Regular cardiac myocyte (primary cell): Measurements from ENCODE around the gene ORAI1. TPM values are rescaled to one million over a fixed set of nuclear protein-coding genes. Genes with fewer than 3 reads are reported as not detected.

ENCODE experiments used
- total RNA-seq: library from RNA; depleted of rRNA; stranded (reverse); fragments of >200 nt; gene quantifications from 2 replicates; pipeline ENCODE4 v1.2.3, GENCODE V29; 2014

ORAI1 gene
- 4.8 and 9.0 TPM in 2 replicates for total RNA-seq

DNA sequence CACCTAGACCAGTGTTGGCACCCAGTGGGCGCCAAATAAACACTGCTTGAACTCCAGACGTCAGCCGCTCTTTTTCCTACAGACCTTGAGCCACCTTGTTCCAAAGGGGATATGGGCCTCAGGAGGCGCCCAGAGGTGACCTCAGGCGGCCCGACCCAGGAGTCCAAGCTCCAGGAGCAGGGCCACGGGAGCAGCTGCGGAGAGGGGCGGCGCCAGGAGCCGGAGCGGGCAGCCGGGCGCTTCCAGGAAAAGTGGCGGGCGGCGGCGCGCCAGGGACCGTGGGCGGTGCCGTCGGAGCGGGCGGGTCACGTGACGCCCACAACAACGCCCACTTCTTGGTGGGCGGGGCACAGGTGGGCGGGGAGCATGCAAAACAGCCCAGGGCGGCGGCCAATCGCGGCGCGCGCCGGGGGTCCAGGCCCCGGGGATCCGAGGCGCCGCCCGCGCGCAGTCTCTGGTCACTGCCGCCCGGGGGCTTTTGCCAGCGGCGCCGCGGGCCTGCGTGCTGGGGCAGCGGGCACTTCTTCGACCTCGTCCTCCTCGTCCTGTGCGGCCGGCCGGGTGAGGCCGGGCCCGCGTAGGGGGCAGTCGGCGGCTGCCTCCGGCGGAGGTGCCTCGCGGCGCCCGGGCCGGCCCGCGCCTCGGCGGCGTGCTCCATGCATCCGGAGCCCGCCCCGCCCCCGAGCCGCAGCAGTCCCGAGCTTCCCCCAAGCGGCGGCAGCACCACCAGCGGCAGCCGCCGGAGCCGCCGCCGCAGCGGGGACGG lies at the start of gene ORAI1:
ORAI1 (plus strand) TSS at position 444 of the 766 bp plus-strand sequence.

DNA sequence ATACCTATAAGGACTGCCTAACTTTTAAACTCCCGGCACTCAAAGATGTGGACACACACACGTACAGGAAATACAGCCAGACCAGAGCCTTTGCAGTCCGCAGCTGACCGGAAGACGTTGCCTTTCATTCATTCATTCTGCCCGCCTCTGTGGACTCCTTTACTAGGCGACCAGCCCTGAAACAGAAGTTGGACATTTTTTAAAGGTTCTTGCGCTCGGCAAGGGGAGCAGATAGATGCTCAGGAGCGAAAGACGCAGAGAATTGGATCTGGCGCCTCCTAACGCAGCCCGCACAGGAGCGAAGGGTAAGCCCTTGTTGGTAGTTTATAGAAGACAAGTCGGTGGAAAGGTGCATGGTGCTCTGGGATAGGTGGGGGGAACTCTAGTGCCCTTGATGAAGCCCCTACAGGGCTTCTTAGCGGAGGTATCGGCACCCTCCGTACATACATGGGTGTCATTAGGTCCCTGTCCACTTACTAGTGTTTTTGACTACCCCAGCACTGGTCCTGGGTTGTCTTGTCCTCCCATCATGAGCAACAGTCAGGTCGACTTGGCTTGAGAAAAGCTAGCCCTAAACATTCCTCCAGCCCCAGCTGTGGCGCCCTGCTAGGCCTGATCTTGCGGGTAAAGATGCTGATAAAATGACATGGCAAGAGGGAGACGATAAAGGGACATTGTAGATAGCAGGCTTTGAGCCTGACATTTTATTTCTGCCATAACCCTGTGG lies 45.2 kb upstream of the ORAI1 start, which contains the start of gene KDM2B:
KDM2B (minus strand) TSS at position 65 of the 727 bp plus-strand sequence. CDS start 112 bp downstream, outside the sequence.

DNA sequence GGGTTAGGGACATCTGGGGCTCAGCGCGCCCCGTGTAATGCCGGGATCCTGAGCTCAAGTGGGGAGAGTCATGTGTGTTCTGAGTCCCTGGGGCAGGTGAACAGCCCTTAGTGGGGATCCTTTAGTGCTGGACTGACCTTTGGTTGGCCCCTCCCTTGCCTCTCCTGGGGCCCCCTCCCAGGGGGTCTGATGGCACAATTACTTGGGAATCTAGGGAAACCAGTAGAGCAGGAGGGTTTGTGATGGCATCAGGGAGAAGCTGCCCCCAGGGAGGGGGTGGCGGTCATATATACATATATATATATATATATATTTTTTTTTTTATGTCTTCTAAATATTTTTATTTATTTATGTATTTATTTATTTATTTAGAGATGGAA lies 43.2 kb downstream of the ORAI1 start, which contains the start of gene MORN3:
MORN3 (minus strand) TSS at position 134 of the 380 bp plus-strand sequence. CDS start 171 bp downstream, outside the sequence.

Other genes with a start within 250 kb of the ORAI1 start
- 38.3 and 57.9 TPM in 2 replicates for gene RNF34, start 226.4 kb upstream of the ORAI1 start, total RNA-seq
- gene KDM2B, start 45.5 kb upstream of the ORAI1 start, total RNA-seq: 23.6 and 23.7 TPM in 2 replicates
- gene MORN3, start 43.1 kb downstream of the ORAI1 start, total RNA-seq: 0.56 and 0.58 TPM in 2 replicates
- gene TMEM120B, start 86.2 kb downstream of the ORAI1 start, total RNA-seq: 10.7 and 12.8 TPM in 2 replicates
- gene RHOF, start 167.2 kb downstream of the ORAI1 start, total RNA-seq: 3.1 and 3.6 TPM in 2 replicates
- 1.1 and 1.7 TPM in 2 replicates for gene SETD1B, start 177.5 kb downstream of the ORAI1 start, total RNA-seq
- 0.28 TPM in 1 of 2 replicates, not detected in the other for gene HPD, start 232.3 kb downstream of the ORAI1 start, total RNA-seq